AML-193 (cell line): Measurements from ENCODE around the gene PDSS2.
"Not testable (repeated sequence)": the region's sequence is repeated elsewhere in the genome, so short reads cannot be mapped to it uniquely, and the experiment has no call there.

Experiments
- DNase-seq, 2 experiments: peaks; one replicate each; lab custom pipeline; 2025; lab: John Stamatoyannopoulos, UW

PDSS2 gene

DNA sequence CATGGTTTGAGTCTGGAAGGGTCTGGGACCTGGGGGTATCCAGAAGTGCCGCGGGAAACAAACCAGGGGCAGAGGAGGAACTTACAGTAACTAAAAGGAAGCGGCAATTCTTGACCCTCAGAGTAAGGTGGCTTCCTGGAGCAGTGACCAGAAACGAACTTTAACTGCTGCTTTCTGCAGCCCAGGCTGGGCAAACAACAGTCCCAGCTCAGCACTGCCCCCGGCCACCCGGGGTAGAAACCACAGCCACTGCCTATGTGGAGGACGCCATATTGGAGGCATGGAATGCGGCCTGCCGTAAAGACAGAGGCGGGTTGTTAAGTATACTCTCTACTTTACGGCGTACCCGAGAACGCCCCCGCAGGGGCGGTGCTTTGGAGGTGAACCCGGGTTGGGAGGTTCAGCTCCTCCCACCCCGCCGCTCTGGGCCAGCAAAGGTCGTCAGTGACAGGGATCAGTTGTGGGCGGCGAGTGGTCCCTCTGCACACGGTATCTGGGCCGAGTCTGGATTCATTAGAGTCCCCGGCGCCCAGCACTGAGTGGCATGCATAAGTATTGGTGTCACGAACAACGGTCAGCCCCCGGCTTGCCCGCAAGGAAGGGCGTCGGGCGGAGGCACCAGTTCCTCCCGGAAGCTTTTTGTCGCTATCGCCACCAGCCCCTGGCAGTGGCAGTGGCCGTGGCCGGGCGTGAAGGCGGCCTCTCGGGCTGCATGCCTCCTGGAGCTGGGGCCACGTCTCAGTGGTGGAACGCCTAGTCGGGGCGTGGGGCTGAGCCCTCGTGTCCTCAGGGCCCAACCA, at the start of gene PDSS2:
Gene PDSS2 (minus strand): TSS at position 282 of the 800 bp plus-strand sequence. CDS start 279 bp downstream, at position 3.
- peak; percentile 99 for DNase-seq

DNA sequence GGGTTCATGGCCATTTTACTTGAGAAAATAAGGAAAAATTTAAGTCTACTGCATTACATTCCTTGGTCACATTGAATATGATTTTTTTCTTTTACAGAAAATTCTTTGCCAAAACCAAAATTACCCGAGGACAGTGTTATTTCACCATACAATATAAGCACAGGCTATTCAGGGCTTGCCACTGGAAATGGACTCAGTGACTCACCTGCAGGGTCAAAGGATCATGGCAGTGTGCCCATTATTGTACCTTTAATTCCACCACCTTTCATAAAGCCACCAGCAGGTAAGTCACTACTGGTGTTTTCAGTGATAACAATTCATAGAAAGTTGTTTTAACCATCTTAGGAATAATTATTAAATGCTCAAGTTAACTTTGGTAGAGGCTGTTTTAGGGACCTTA, 46.8 kb upstream of the PDSS2 start:
- DNase-seq: no peak

GRCh38 chr6:107504270-107505026, 45.1 kb upstream of the PDSS2 start:
- DNase-seq: no peak

- DNase-seq: no peak
Observed at GRCh38 chr6:107496892-107497684, 37.7 kb upstream of the PDSS2 start.

DNA sequence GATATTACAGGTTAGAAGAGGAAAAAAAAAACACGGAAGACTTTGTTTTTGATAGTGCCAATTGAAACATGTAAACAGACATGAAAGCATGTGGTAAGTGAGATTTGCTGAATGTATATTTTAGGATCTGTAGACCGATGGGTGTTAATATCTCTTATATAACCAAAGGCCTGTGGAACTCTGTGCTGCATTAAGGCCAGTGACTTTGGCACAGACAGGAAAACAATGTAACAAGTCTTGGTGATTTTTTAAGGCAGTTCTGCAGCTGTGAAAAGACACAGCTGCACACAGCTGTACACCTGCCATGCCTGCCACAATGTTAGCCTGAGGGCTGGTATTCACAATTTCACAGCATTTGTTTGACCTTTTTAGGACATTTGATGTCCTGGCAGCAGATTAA, 36.6 kb upstream of the PDSS2 start:
- DNase-seq: no peak

GRCh38 chr6:107495196-107495643, 35.9 kb upstream of the PDSS2 start:
- no peak for DNase-seq

DNA sequence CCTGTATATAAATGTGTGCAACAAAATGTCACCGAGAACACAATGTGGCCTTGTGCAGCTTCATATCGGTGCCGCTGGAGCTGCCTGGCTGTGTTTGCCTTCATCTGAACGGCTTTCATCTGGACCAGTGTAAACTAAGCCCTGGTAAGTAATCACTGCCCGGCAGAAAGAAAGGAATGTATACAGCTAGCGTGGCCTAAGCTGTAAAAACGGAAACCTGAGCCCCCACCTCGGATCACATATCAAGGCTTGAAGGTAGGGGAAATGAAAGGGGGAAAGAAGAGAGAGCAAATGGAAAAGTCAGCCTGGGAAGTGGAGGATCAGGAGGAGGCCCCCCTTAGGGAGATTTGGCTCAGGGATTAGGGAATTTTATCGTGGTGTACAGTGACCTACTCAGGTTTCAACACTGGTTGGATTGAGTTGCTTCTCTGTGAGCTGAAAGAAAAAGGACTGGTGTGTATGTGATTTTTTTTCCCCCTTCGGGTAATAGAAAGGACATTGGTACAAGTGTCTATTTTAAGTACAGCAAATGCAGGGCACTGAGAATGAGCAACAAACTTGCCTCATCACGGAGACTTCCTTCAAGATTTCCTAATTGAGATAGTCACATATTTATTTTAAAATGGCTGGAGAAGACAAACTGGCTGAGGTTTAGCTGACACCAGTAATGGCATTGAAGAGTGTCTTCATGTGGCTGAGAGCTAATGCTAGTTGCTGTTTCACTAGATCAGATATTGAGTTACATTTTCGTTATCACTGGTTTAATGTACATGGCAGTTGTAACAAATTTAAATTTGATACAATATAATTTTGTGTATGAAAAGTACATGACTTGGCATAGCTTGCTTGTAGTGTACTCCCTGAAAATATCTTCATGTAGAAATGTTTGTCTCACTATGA, 34.0 kb upstream of the PDSS2 start:
- no peak for DNase-seq

DNA sequence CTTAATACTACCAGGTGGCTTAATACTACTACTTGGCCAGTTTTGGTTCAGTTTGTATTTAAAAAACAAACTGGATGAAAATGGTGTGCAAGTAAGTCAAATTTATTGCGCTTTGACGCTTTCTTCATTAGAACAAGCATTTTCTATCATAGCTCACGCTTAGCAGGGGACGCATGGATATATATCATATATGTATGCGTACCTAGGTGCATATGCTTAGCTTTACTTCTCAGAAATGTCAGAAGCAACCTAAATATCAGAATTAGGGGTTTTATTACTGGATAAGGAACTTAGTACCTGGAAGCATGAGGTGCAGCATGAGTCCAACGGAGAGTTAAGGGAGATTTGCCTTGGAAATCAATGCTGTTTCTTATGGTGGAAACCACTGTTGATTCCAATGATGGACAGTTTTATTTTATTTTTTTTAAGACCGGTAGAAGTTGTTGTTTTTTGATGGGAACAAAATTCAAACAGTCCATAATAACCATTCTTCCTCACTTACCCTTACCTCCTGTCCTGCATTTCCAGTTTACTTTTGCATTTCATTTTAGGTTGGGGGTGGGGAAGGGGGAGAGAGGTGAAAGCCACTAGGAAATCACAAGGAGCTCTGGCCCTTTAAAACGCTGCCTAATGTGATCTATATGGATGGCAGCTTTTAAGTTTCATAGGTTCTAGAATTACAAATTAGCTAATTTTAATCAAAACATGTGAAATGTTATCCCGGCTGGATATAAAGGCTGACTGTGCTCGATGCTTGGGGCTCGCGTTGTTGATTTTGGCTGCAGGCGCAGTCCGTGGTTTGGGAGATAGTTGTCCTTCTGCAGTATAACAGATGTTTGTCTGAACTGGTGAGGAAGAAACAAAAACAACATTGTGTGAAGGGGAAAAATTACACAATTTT, 32.6 kb upstream of the PDSS2 start:
- no peak for DNase-seq

- no peak for DNase-seq
Observed at GRCh38 chr6:107491138-107491609, 31.8 kb upstream of the PDSS2 start.

GRCh38 chr6:107490566-107491137, 31.3 kb upstream of the PDSS2 start:
- DNase-seq: no peak

DNA sequence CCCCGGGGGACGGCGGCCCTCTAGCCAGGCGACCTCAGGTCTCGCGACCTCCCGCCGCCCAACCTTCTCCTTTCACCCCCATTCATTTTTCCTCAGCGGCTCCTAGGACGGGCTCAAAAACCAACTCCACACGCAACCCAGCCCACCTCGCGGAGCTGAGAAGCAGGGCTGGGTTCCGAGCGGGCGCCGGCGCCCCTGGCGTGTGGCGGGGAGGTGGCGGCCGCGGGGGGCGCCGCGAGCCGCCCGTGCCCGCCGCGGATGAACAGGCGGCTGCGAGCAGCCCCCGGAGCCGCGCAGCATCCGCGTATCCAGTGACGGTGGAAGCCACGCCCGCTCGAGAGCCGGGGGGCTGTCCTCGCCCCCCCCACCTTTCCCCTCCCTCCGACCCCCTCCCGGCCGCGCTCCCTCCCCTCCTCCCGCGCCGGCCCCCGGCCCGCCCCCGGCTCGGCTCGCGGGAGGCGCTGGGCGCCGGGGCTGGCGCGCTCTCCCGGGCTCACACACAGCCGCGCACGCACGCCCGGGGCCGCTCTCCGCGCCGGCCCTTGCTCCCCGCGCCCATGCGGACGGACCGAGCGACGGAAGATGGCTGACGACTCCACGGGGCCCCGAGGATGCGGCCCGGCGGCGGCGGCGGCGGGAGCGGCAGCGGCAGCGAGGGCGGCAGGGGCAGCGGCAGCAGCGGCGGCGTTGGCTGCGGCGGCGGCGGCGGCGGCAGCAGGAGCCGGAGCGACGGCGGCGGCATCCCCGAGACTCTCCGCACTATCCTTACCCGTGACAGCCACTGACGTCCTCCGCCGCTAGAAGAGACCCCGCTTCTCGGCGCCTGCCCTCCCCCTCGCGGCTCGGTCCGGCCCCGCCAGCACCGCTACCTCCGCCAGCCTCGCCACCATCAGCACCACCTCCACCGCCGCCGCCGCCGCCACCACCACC, 30.5 kb upstream of the PDSS2 start, which contains the start of gene SOBP:
Gene SOBP (plus strand): TSS at position 482 of the 930 bp plus-strand sequence. CDS start 500 bp downstream, outside the sequence.
- no peak for DNase-seq

GRCh38 chr6:107488875-107489635, 29.7 kb upstream of the PDSS2 start:
- DNase-seq: no peak

DNA sequence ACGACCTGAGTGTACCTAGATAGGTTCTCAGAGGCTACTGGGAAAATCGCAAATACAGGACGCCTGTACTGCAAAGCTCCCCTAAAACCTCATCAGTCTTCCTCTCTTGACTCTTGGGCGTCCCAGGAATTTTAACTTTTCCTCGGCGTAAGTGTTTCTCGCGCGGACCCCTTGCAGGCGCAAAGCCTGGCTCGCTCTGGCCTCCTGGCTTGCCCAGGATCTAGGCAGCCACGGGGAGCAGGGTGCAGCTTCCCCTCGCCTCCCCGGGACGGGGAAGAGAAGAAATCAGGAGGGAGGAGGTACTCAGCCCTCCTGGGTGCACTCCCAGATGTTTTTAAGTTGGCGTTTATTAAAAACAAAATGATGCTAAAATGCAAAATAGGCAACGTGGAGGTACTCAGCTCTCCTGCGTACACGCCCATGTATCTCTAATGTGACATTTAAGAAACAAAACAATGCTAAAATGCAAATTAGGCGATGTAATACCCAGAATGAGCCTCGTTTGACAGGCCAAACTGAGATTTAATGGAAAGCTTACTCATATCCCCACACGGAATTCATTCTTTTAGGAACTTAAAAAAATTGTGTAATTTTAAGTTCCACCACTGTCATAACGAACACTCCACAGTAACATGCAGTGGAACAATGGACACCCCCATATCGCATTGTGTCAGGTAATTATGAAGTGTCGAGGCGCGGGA, 29.0 kb upstream of the PDSS2 start:
- DNase-seq: no peak

DNA sequence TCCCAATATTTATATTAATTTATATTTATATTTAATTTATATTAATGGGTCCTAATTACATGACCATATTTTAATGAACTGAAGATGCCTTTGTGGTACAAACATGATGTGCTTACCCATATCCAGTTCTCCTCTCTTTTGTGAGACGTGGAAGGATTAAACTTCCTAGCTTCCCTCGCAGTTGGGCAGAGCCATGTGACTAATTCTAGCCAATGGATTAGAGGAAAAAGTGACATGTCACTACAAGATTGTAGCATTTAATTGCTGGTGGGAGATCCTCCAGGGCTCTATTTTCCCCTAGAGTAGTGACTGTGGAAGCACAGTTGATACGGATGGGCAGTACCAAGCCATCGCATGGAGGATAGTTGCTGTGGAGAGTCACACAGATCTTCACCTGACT, 25.8 kb upstream of the PDSS2 start:
- DNase-seq: no peak

- DNase-seq: no peak
Observed at GRCh38 chr6:107479089-107479690, 19.8 kb upstream of the PDSS2 start.

GRCh38 chr6:107475826-107476225, 16.5 kb upstream of the PDSS2 start:
- DNase-seq: not testable (repeated sequence)

GRCh38 chr6:107475360-107475759, 16.0 kb upstream of the PDSS2 start:
- not testable (repeated sequence) for DNase-seq
